ENCODE measurements around the gene SPNS1.
"Not testable (repeated sequence)": the region's sequence is repeated elsewhere in the genome, so short reads cannot be mapped to it uniquely, and the experiment has no call there.

Gene SPNS1

GRCh38 chr16:28937222-28937876 lies 37.2 kb upstream of the SPNS1 start:
- Histone ChIP-seq H3K9ac (ENCODE audit: low read length) (no peak overlapping the region), H3K4me2 (ENCODE audit: low read depth, low read length) (no peak overlapping the region), H3K27me3 (replicated peaks; ENCODE audit: insufficient read depth, low read length) (peaks cover 6% of the 10 kb centered on the region; the same call in 1 of the 2 replicates), H3K4me1 (ENCODE audit: low read length) (no peaks in the 10 kb centered on the region), H3F3A (ENCODE audit: insufficient read depth, low read length) (no peaks in the 10 kb centered on the region), H3K9me3 (replicated peaks; ENCODE audit: insufficient read depth, low read length) (no peaks in the 10 kb centered on the region), H3K36me3 (replicated peaks; ENCODE audit: insufficient read depth, low read length) (no peaks in the 10 kb centered on the region), H2AFZ (ENCODE audit: low read length) (no peak overlapping the region), H4K20me1 (ENCODE audit: insufficient read depth, low read length) (no peaks in the 10 kb centered on the region), H3K9me2 (replicated peaks; ENCODE audit: insufficient read depth, low read length) (no peaks in the 10 kb centered on the region), H3K79me2 (ENCODE audit: low read length) (no peaks in the 10 kb centered on the region), H3K27ac (ENCODE audit: low read length) (no peak overlapping the region), H3K4me3 (ENCODE audit: low read length) (no peak overlapping the region)
- TF ChIP-seq EZH2phosphoT487 (IDR thresholded peaks at IDR 0.05; ENCODE audit: low read length) (no peak), EZH2 (optimal IDR thresholded peaks at IDR 0.05; ENCODE audit: low read depth, low read length) (no peak), CTCF (IDR thresholded peaks at IDR 0.05; ENCODE audit: low read length) (no peak)
- DNase-seq, result no peak

GRCh38 chr16:28938721-28939120 lies 35.9 kb upstream of the SPNS1 start:
- H3K4me3 ChIP-seq (ENCODE audit: low read length), result no peak overlapping the region
- H3K9me2 ChIP-seq (replicated peaks; ENCODE audit: insufficient read depth, low read length), result no peaks in the 10 kb centered on the region
- no peak for DNase-seq
- no peak overlapping the region for H3K27ac ChIP-seq (ENCODE audit: low read length)
- no peak overlapping the region for H3K9ac ChIP-seq (ENCODE audit: low read length)
- H3K4me1 ChIP-seq (ENCODE audit: low read length), result no peaks in the 10 kb centered on the region
- H3F3A ChIP-seq (ENCODE audit: insufficient read depth, low read length), result no peaks in the 10 kb centered on the region
- H3K9me3 ChIP-seq (replicated peaks; ENCODE audit: insufficient read depth, low read length), result no peaks in the 10 kb centered on the region
- no peak overlapping the region for H2AFZ ChIP-seq (ENCODE audit: low read length)
- TF ChIP-seq EZH2phosphoT487 (IDR thresholded peaks at IDR 0.05; ENCODE audit: low read length) (no peak), EZH2 (optimal IDR thresholded peaks at IDR 0.05; ENCODE audit: low read depth, low read length) (no peak), CTCF (IDR thresholded peaks at IDR 0.05; ENCODE audit: low read length) (no peak)
- H3K79me2 ChIP-seq (ENCODE audit: low read length), result no peaks in the 10 kb centered on the region
- H3K27me3 ChIP-seq (replicated peaks; ENCODE audit: insufficient read depth, low read length), result peaks cover 6% of the 10 kb centered on the region; the same call in 1 of the 2 replicates
- no peak overlapping the region for H3K4me2 ChIP-seq (ENCODE audit: low read depth, low read length)
- H3K36me3 ChIP-seq (replicated peaks; ENCODE audit: insufficient read depth, low read length), result no peaks in the 10 kb centered on the region
- no peaks in the 10 kb centered on the region for H4K20me1 ChIP-seq (ENCODE audit: insufficient read depth, low read length)

GRCh38 chr16:28939825-28940224 lies 34.8 kb upstream of the SPNS1 start:
- H4K20me1 ChIP-seq (ENCODE audit: insufficient read depth, low read length); H2AFZ ChIP-seq (ENCODE audit: low read length); H3K79me2 ChIP-seq (ENCODE audit: low read length); H3K27ac ChIP-seq (ENCODE audit: low read length); H3F3A ChIP-seq (ENCODE audit: insufficient read depth, low read length); H3K9me3 ChIP-seq (replicated peaks; ENCODE audit: insufficient read depth, low read length); H3K4me1 ChIP-seq (ENCODE audit: low read length); DNase-seq; H3K9ac ChIP-seq (ENCODE audit: low read length); H3K9me2 ChIP-seq (replicated peaks; ENCODE audit: insufficient read depth, low read length); H3K4me3 ChIP-seq (ENCODE audit: low read length); H3K36me3 ChIP-seq (replicated peaks; ENCODE audit: insufficient read depth, low read length); H3K4me2 ChIP-seq (ENCODE audit: low read depth, low read length); H3K27me3 ChIP-seq (replicated peaks; ENCODE audit: insufficient read depth, low read length): not testable (repeated sequence)

GRCh38 chr16:28943281-28943680 lies 31.3 kb upstream of the SPNS1 start:
- Histone ChIP-seq H3K27me3 (replicated peaks; ENCODE audit: insufficient read depth, low read length) (peaks cover 6% of the 10 kb centered on the region; the same call in 1 of the 2 replicates), H3K27ac (ENCODE audit: low read length) (no peak overlapping the region), H2AFZ (ENCODE audit: low read length) (no peak overlapping the region)

More at GRCh38 chr16:28943281-28943680, 31.3 kb upstream of the SPNS1 start:
- DNase-seq, result no peak
- Histone ChIP-seq H3K9ac (ENCODE audit: low read length) (no peak overlapping the region), H3F3A (ENCODE audit: insufficient read depth, low read length) (no peaks in the 10 kb centered on the region), H3K4me3 (ENCODE audit: low read length) (no peak overlapping the region), H3K4me2 (ENCODE audit: low read depth, low read length) (no peak overlapping the region), H3K9me3 (replicated peaks; ENCODE audit: insufficient read depth, low read length) (no peaks in the 10 kb centered on the region), H4K20me1 (ENCODE audit: insufficient read depth, low read length) (no peaks in the 10 kb centered on the region), H3K4me1 (ENCODE audit: low read length) (0 out of 2 replicates have a peak, but pooled peaks cover 4% of the 10 kb centered on the region), H3K79me2 (ENCODE audit: low read length) (no peaks in the 10 kb centered on the region), H3K9me2 (replicated peaks; ENCODE audit: insufficient read depth, low read length) (no peaks in the 10 kb centered on the region), H3K36me3 (replicated peaks; ENCODE audit: insufficient read depth, low read length) (no peaks in the 10 kb centered on the region)
- TF ChIP-seq EZH2phosphoT487 (IDR thresholded peaks at IDR 0.05; ENCODE audit: low read length) (no peak), EZH2 (optimal IDR thresholded peaks at IDR 0.05; ENCODE audit: low read depth, low read length) (no peak), CTCF (IDR thresholded peaks at IDR 0.05; ENCODE audit: low read length) (no peak)
